K562 (cell line): ENCODE data around the gene TEX35. TPM values are rescaled to one million over a fixed set of nuclear protein-coding genes. Genes with fewer than 3 reads are reported as not detected.

Experiments
- ATAC-seq: fragments of 200-7000 bp; cut with Tn5 transposase; 3 replicates; pipeline ENCODE4 v1.9.1; 2020; ENCODE audit warnings: moderate library complexity
- BruUV-seq: library from RNA; stranded (reverse); fragments of 400-500 nt; replicated peaks from 2 replicates; lab custom pipeline; 2021; lab: Mats Ljungman, UMichigan
- CTCF ChIA-PET: fragments of 300-600 bp; formaldehyde crosslinking; extraction: SDS; loops from one replicate; lab custom pipeline; 2021; ENCODE audit warnings: low intra/inter-chr PET ratio; lab: Yijun Ruan, JAX
- POLR2A ChIA-PET: fragments of 300-600, 350-650 bp; sonication (Branson Sonifier 250); formaldehyde crosslinking; extraction: SDS; loops from one replicate; lab custom pipeline; 2021; ENCODE audit warnings: antibody characterized with exemption, inconsistent platforms; lab: Yijun Ruan, JAX
- DNase-seq, 4 experiments: peaks; one replicate each; pipeline versions ENCODE4 v3.0.0 to v3.0.0-alpha.2; 2011 to 2018; ENCODE audit warnings: low spot score in 3 of 4, mixed read lengths in 3 of 4; ENCODE audit errors: extremely low read depth in 1 of 4
- FAIRE-seq: peaks from 2 replicates; lab custom pipeline; 2011; peaks lifted over from hg19 to GRCh38; lab: Jason Lieb, UNC
- H2AFZ ChIP-seq: 2 replicates; pipeline ENCODE4 v1.6.0; 2011; ENCODE audit warnings: low read depth, low read length, control low read depth, inconsistent platforms
- H3K27ac ChIP-seq: fragments of 200-600 bp; 3 replicates; pipeline ENCODE4 v1.8.0; 2011; ENCODE audit warnings: low read depth, mild to moderate bottlenecking, control low read depth, inconsistent platforms, low read length, moderate library complexity, mixed read lengths; ENCODE audit errors: extremely low read depth
- H3K27me3 ChIP-seq, 2 experiments: fragments of 300-600 bp in 1 of 2; 2 replicates in 1 of 2; 3 replicates in 1 of 2; pipeline versions ENCODE4 v1.6.0 to v1.8.0; 2011; ENCODE audit warnings: inconsistent platforms in 2 of 2, low read length in 2 of 2, mild to moderate bottlenecking in 1 of 2, mixed read lengths in 1 of 2, moderate library complexity in 1 of 2; ENCODE audit not compliant: control insufficient read depth in 2 of 2, insufficient read depth in 2 of 2
- H3K36me3 ChIP-seq: fragments of 300-600 bp; 3 replicates; pipeline ENCODE4 v1.8.0; 2011; ENCODE audit warnings: mild to moderate bottlenecking, low read length, inconsistent platforms; ENCODE audit not compliant: control insufficient read depth, insufficient read depth
- H3K4me1 ChIP-seq, 2 experiments: fragments of 200-600 bp in 1 of 2; replicated peaks in 1 of 2; 2 replicates in 1 of 2; 3 replicates in 1 of 2; pipeline versions ENCODE4 v1.5.1 to v1.8.0; 2011; ENCODE audit warnings: inconsistent platforms in 2 of 2, low read length in 2 of 2, mild to moderate bottlenecking in 1 of 2, mixed read lengths in 1 of 2, moderate library complexity in 1 of 2; ENCODE audit not compliant: control insufficient read depth in 2 of 2, insufficient read depth in 2 of 2
- H3K4me2 ChIP-seq: 2 replicates; pipeline ENCODE4 v1.6.1; 2011; ENCODE audit warnings: low read length, control low read depth, inconsistent platforms, mixed read lengths; ENCODE audit not compliant: insufficient read depth
- H3K4me3 ChIP-seq: fragments of 200-600 bp; sonication (generic), shearing (Covaris generic); 2 replicates; pipeline ENCODE4 v1.5.1; 2016; ENCODE audit warnings: control low read depth, inconsistent platforms
- H3K79me2 ChIP-seq: fragments of 200-600 bp; 3 replicates; pipeline ENCODE4 v1.8.0; 2011; ENCODE audit warnings: low read length, inconsistent platforms; ENCODE audit not compliant: control insufficient read depth, insufficient read depth
- H3K9ac ChIP-seq, 2 experiments: 2 replicates each; pipeline versions ENCODE4 v1.6.0 to v1.6.1; 2011; ENCODE audit warnings: low read depth in 2 of 2, low read length in 2 of 2, control low read depth in 1 of 2, inconsistent platforms in 1 of 2, mild to moderate bottlenecking in 1 of 2, mixed read lengths in 1 of 2; ENCODE audit not compliant: insufficient read depth in 1 of 2
- H3K9me1 ChIP-seq: one replicate; pipeline ENCODE4 v1.6.0; 2011; ENCODE audit warnings: inconsistent platforms, mild to moderate bottlenecking, low read length, moderate library complexity; ENCODE audit not compliant: control insufficient read depth, insufficient read depth
- H3K9me3 ChIP-seq: replicated peaks from 2 replicates; pipeline ENCODE4 v1.5.1; 2011; ENCODE audit warnings: low read depth, low read length, inconsistent platforms; ENCODE audit not compliant: control insufficient read depth, insufficient read depth
- H4K20me1 ChIP-seq: replicated peaks from 2 replicates; pipeline ENCODE4 v1.6.1; 2011; ENCODE audit warnings: low read length, inconsistent platforms, mixed read lengths; ENCODE audit not compliant: control insufficient read depth, insufficient read depth
- JUND ChIP-seq, 2 experiments: IDR thresholded peaks; 2 replicates in 1 of 2; 3 replicates in 1 of 2; pipeline ENCODE4 v1.6.1; 2011; ENCODE audit warnings: borderline replicate concordance in 2 of 2, low read depth in 2 of 2, low read length in 2 of 2, improper control_type of control experiment in 1 of 2, missing biosample characterization in 1 of 2, missing genetic modification characterization in 1 of 2, missing genetic modification reagents in 1 of 2
- PML ChIP-seq: IDR thresholded peaks from 2 replicates; pipeline ENCODE4 v1.6.1; 2012; ENCODE audit warnings: low read length, inconsistent platforms
- RERE ChIP-seq: sonication (generic); formaldehyde crosslinking; IDR thresholded peaks from 2 replicates; pipeline ENCODE4 v1.8.0; 2023; ENCODE audit warnings: missing genetic modification reagents, mild to moderate bottlenecking, borderline replicate concordance
- SP2 ChIP-seq: IDR thresholded peaks from 2 replicates; pipeline ENCODE4 v1.6.1; 2011; ENCODE audit warnings: mild to moderate bottlenecking, low read depth, low read length, moderate library complexity; ENCODE audit not compliant: poor library complexity, severe bottlenecking; ENCODE audit errors: extremely low read depth
- THAP12 ChIP-seq: fragments of 250-450 bp; sonication (Bioruptor Pico); IDR thresholded peaks from 2 replicates; pipeline ENCODE4 v1.9.0; 2021; ENCODE audit warnings: mild to moderate bottlenecking, inconsistent platforms
- ZNF280A ChIP-seq: fragments of 450-650 bp; IDR thresholded peaks from 2 replicates; pipeline ENCODE4 v1.6.1; 2018; ENCODE audit warnings: mild to moderate bottlenecking, low read depth; ENCODE audit not compliant: partially characterized antibody
- WGBS: fragments of 100-300 bp; shearing (Covaris generic); methylation state at CpG from one replicate; pipeline ENCODE4 v1.1.6; 2016; ENCODE audit warnings: low coverage, mixed read lengths; ENCODE audit not compliant: insufficient coverage; ENCODE audit errors: missing lambda C conversion rate; 5-methylcytosine and 5-hydroxymethylcytosine counted together
- in situ Hi-C: fragments of 300-500 bp; cut with MboI; formaldehyde crosslinking; loops from 4 replicates; pipeline ENCODE4 v1.15.0; 2018; ENCODE audit warnings: inconsistent platforms, mixed read lengths
- intact Hi-C: fragments of 100-400 bp; cut with micrococcal nuclease; formaldehyde crosslinking; loops from 2 replicates; pipeline ENCODE4 v1.14.2; 2022
- polyA plus RNA-seq, 8 experiments: library from polyadenylated mRNA; depleted of rRNA in 4 of 8; stranded (reverse) in 5 of 8; unstranded in 3 of 8; fragments of >200 nt; fragmentation: Nextera tagmentation in 2 of 8; fragmentation: Illumina TruSeq in 1 of 8; extraction: Ambion mirVana in 2 of 8; extraction: Trizol in 1 of 8; gene quantifications; 2 replicates each; pipeline versions ENCODE4 v1.2.1 to v1.2.3, GENCODE V29; 2011 to 2014; ENCODE audit warnings: inconsistent platforms in 1 of 8, missing spikeins in 1 of 8
- total RNA-seq, 7 experiments: library from RNA; depleted of rRNA in 6 of 7; stranded (reverse); fragments of >200 nt in 6 of 7; fragmentation: Illumina TruSeq in 2 of 7; extraction: Trizol in 2 of 7; gene quantifications; 2 replicates each; pipeline versions ENCODE4 v1.2.1 to v1.2.3, GENCODE V29; 2011 to 2021; ENCODE audit warnings: low replicate concordance in 1 of 7
- TF ChIP-seq, protein P1 (sequence below): fragments of 450-650 bp; formaldehyde crosslinking; IDR thresholded peaks from 2 replicates; pipeline ENCODE4 v1.4.0; 2020; ENCODE audit warnings: mild to moderate bottlenecking

Gene TEX35
- total and polyA plus RNA-seq, 9 of the 15 experiments (the other 6 are each of a cell fraction or from before 2014, with no cell fraction given): not detected

DNA sequence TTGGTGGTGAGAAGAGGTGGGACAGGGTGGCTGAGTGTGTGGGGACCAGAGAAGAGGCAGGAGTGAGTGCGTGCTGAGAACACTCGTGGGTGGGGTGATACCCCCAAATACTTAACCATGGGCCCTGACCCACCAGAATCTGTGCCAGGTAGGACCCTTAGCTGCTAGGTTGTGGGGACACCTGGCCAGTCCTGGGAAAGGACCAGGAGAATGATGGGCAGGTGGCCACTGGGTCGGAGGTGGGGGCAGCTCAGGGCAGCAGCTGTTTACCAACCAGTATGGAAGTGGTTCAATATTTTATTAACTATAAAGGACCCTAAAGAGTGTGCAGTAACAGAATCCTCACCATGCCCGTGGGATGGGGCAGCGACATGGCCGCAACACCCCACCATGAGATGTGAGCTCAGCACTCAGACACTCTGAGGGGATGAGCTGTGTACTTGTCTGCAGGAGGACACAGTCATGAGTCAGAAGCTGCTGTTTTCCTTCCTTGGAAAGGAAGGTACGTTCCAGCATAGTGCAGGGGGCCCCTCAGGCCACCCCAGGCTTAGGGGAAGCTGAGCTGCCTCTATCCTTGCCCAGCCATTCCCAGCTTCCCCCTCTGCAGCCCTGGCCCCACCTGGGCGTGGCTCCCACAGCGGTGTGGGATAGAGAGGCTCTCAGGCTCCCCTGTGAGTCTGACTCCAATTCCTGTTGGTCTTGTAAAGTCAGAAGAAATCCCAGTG is 25.4 kb downstream of the TEX35 start:
- no peak overlapping the region for H2AFZ ChIP-seq
- no peaks in the 10 kb centered on the region for H3K79me2 ChIP-seq
- CTCF ChIA-PET: interaction anchor here (1.0 kb wide), 1 partner anchor 215 kb away, joined by 3 read pairs; no protein-coding TSS in a partner anchor
- intact Hi-C loops: no loop called here
- no peaks in the 10 kb centered on the region for H3K9me3 ChIP-seq
- H3K4me1 ChIP-seq: peaks cover 0 to 16% of the 10 kb centered on the region in 2 experiments; a peak in 4 of 5 replicates
- in situ Hi-C loops: loop anchor here (10.0 to 25.0 kb wide), 2 partner anchors 466 to 824 kb away; partner anchors contain the start of gene AXDND1
- no peak for DNase-seq
- no peak overlapping the region for H3K9ac ChIP-seq
- ATAC-seq: no peak
- H3K9me1 ChIP-seq: peaks cover 5% of the 10 kb centered on the region
- no peak overlapping the region for H3K4me3 ChIP-seq
- H3K36me3 ChIP-seq: no peaks in the 10 kb centered on the region
- no peak for FAIRE-seq
- no peak overlapping the region for H3K4me2 ChIP-seq
- no peak overlapping the region for H3K27ac ChIP-seq
- WGBS: 2% methylated on average over 9 of the region's 9 CpGs
- POLR2A ChIA-PET: interaction anchor here (0.5 kb wide), 1 partner anchor 1616 kb away, joined by 3 read pairs; the partner anchor contains the start of gene QSOX1
- no TSS peak for BruUV-seq
- H3K27me3 ChIP-seq: peaks cover 23 to 60% of the 10 kb centered on the region in 2 experiments
- no peaks in the 10 kb centered on the region; the same call in 1 of the 2 replicates for H4K20me1 ChIP-seq
- TF ChIP-seq, protein P1, sequence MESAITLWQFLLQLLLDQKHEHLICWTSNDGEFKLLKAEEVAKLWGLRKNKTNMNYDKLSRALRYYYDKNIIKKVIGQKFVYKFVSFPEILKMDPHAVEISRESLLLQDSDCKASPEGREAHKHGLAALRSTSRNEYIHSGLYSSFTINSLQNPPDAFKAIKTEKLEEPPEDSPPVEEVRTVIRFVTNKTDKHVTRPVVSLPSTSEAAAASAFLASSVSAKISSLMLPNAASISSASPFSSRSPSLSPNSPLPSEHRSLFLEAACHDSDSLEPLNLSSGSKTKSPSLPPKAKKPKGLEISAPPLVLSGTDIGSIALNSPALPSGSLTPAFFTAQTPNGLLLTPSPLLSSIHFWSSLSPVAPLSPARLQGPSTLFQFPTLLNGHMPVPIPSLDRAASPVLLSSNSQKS: no peak
- TF ChIP-seq JUND (IDR thresholded peaks at IDR 0.05; ENCODE audit: borderline replicate concordance, low read depth, low read length) (no peak), JUND (tag; IDR thresholded peaks at IDR 0.05; ENCODE audit: borderline replicate concordance, low read depth, low read length) (no peak), THAP12 (no peak), RERE (CRISPR knock-in tag) (no peak), SP2 (no peak), ZNF280A (no peak), PML (no peak)
